Measurements from ENCODE around the gene VSX2. TPM values are rescaled to one million over a fixed set of nuclear protein-coding genes. Genes with fewer than 3 reads are reported as not detected.
"Not testable (repeated sequence)": the region's sequence is repeated elsewhere in the genome, so short reads cannot be mapped to it uniquely, and the experiment has no call there.

The VSX2 gene
- total RNA-seq, 4 donors from 2014 or later, result not detected

DNA sequence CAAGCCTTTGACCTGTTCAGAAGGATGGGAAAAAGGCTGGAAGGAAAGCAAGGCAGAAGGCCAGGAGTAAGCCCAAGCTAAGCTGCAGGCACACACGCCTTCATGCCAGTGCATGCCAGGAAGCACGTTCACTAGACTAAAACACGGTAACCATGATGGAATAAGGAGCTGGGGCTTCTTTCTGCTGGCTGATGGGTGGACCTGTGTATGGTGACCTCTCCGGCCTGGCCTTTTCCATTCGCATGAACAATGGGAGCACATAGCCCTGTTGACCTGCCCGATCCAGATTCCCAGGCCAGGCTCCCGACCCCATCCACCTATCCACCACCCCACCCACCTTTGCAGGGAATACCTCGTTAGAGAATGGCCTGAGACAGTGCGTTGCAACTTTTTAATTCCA is 22.8 kb downstream of the VSX2 start:
- TF ChIP-seq POLR2A (IDR thresholded peaks at IDR 0.05), result no peak
- TF ChIP-seq, protein P1, sequence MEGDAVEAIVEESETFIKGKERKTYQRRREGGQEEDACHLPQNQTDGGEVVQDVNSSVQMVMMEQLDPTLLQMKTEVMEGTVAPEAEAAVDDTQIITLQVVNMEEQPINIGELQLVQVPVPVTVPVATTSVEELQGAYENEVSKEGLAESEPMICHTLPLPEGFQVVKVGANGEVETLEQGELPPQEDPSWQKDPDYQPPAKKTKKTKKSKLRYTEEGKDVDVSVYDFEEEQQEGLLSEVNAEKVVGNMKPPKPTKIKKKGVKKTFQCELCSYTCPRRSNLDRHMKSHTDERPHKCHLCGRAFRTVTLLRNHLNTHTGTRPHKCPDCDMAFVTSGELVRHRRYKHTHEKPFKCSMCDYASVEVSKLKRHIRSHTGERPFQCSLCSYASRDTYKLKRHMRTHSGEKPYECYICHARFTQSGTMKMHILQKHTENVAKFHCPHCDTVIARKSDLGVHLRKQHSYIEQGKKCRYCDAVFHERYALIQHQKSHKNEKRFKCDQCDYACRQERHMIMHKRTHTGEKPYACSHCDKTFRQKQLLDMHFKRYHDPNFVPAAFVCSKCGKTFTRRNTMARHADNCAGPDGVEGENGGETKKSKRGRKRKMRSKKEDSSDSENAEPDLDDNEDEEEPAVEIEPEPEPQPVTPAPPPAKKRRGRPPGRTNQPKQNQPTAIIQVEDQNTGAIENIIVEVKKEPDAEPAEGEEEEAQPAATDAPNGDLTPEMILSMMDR (IDR thresholded peaks at IDR 0.05), result no peak
- no peak for DNase-seq (ENCODE audit: low spot score in 2 of 2)
- 83 to 84% methylated on average over 9 of the region's 9 CpGs for WGBS, 2 donors
- no peak overlapping the region for H3K4me3 ChIP-seq (ENCODE audit: low read depth, poor library complexity, severe bottlenecking)
- intact Hi-C loops (cut with DNase I; ENCODE audit: low total_unique reads), result no loop called here

- no peak overlapping the region for H3K4me3 ChIP-seq (ENCODE audit: low read depth, poor library complexity, severe bottlenecking)
- 80 to 82% methylated on average over 9 of the region's 9 CpGs for WGBS, 2 donors
- no peak for DNase-seq (ENCODE audit: low spot score in 2 of 2)
- TF ChIP-seq, protein P1 (IDR thresholded peaks at IDR 0.05), result no peak
- TF ChIP-seq POLR2A (IDR thresholded peaks at IDR 0.05), result no peak
- intact Hi-C loops (cut with DNase I; ENCODE audit: low total_unique reads), result no loop called here
Observed at GRCh38 chr14:74263181-74263580, 23.9 kb downstream of the VSX2 start.

DNA sequence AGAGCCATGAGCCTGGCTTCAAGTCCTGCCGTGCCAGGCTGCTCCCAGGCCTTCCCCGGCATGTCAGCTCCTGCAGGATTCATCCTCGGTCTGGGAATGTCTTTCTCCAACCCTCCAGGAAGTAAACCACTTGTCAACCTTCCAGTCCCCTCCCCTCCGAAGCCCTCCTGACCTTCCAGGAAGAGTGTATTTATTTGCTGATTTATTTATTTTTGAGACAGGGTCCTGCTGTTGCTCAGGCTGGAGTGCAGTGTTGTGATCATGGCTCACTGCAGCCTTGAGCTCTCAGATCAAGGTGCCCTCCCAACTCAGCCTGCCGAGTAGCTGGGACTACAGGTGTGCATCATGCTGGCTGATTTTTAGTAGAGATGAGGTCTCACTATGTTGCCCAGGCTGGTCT is 24.7 kb downstream of the VSX2 start:
- intact Hi-C loops (cut with DNase I; ENCODE audit: low total_unique reads), result no loop called here
- 43 to 54% methylated on average over 5 of the region's 5 CpGs for WGBS, 2 donors
- H3K4me3 ChIP-seq (ENCODE audit: low read depth, poor library complexity, severe bottlenecking), result no peak overlapping the region
- no peak for DNase-seq (ENCODE audit: low spot score in 2 of 2)
- TF ChIP-seq, protein P1 (IDR thresholded peaks at IDR 0.05), result no peak
- no peak for TF ChIP-seq POLR2A (IDR thresholded peaks at IDR 0.05)

- DNase-seq (ENCODE audit: low spot score in 2 of 2), result no peak
- H3K4me3 ChIP-seq (ENCODE audit: low read depth, poor library complexity, severe bottlenecking), result no peak overlapping the region
- intact Hi-C loops (cut with DNase I; ENCODE audit: low total_unique reads), result no loop called here
- 56 to 62% methylated on average over 13 of the region's 13 CpGs for whole genome bisulfite sequencing, 2 donors
- TF ChIP-seq, protein P1 (IDR thresholded peaks at IDR 0.05), result no peak
Observed at GRCh38 chr14:74265301-74265965, 26.2 kb downstream of the VSX2 start.

DNA sequence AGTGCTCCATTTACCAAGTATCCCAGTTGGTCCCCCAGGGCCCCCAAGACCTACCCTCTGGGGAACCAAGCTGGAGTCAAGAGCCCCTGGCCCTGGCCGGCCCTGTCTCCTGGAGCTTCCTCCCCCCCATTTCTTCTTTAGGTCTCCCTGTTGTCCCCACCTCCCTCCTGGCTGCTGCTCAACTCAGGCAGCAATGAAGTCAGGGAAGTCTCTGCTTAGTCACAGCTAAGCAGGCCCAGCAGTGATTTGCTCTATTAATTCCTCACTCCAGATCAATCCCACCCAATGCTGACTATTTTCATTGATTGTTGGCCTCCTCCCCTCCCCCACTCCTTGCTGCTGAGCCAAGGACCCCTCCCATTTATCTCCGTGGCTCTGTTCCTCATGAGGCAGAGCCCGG is 28.3 kb downstream of the VSX2 start:
- intact Hi-C loops (cut with DNase I; ENCODE audit: low total_unique reads), result no loop called here
- 66 to 70% methylated on average over 3 of the region's 3 CpGs for WGBS, 2 donors
- TF ChIP-seq, protein P1 (IDR thresholded peaks at IDR 0.05), result no peak
- TF ChIP-seq POLR2A (IDR thresholded peaks at IDR 0.05), result no peak
- H3K4me3 ChIP-seq (ENCODE audit: low read depth, poor library complexity, severe bottlenecking), result no peak overlapping the region
- no peak for DNase-seq (ENCODE audit: low spot score in 2 of 2)

DNA sequence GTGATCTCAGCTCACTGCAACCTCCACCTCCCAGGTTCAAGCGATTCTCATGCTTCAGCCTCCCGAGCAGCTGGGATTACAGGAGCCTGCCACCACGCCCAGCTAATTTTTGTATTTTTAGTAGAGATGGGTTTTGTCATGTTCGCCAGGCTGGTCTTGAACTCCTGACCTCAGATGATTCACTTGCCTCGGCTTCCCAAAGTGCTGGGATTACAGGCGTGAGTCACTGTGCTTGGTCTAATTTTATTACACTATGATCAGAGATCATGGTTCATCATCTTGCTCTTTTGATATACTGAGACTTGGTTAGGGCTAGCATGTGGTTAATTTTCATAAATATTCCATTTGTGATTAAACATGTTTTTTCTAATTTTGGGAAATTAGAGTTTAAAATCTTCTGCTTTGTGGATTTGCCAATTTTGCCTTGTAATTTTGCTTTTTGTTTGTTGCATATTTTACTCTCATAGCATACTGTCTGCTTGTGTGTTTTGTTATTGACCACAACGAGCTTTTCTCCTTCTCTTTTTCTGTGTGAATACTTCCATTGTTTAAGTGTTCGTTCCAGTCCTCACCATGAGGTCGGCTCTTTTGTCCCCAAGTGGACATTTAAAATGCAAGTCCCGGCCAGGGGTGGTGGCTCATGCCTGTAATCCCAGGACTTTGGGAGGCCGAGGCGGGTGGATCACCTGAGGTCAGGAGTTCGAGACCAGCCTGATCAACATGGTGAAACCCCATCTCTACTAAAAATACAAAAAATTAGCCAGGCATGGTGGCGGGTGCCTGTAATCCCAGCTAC is 31.3 kb downstream of the VSX2 start:
- WGBS, 2 donors, result 59 to 60% methylated on average over 14 of the region's 14 CpGs
- intact Hi-C loops (cut with DNase I; ENCODE audit: low total_unique reads); DNase-seq (ENCODE audit: low spot score in 2 of 2): not testable (repeated sequence)

More for the DNA sequence above, 31.3 kb downstream of the VSX2 start:
- H3K4me3 ChIP-seq (ENCODE audit: low read depth, poor library complexity, severe bottlenecking), result not testable (repeated sequence)
